Superior temporal gyrus (tissue), 1 donor: ENCODE measurements around the gene TOR1A.
"Not testable (repeated sequence)": the region's sequence is repeated elsewhere in the genome, so short reads cannot be mapped to it uniquely, and the experiment has no call there.

Experiments
- DNase-seq: peaks from one replicate; pipeline ENCODE4 v3.0.0-alpha.2; 2016; ENCODE audit errors: extremely low spot score

TOR1A gene

DNA sequence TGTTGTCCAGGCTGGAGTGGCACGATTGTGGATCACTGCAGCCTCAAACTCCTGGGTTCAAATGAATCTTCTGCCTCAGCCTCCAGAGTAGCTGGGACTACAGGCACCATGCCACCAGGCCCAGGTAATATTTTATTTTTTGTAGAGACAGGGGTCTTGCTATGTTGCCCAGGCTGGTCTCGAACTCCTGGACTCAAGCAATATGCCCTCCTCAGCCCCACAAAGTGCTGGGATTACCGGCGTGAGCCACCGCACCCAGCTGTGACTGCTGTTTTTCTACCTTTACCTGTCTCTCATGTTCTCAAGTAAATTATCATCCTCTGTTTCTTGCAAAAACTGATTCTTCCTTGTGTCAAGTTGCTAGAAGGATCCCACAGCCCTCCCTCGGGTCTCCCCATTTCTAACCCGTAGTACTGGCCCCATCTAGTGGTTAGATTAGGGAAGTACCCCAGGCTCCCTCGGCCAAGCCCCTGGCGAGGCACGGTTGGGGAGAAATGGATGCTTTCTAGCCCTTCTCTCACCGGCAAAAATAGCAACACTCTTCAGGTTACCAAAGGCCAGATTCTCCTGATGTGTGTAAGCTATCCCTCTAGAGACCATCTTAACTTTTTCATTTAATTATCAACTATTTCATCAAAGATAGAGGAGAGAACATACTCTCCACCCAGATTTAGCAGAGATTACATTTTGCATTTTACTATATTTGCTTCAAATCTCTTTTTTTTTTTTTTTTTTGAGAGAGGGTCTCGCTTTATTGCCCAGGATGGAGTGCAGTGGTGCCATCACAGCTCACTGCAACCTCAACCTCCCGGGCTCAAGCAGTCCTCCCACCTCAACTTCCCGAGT lies 40.2 kb downstream of the TOR1A start:
- DNase-seq = peak; percentile 87

DNA sequence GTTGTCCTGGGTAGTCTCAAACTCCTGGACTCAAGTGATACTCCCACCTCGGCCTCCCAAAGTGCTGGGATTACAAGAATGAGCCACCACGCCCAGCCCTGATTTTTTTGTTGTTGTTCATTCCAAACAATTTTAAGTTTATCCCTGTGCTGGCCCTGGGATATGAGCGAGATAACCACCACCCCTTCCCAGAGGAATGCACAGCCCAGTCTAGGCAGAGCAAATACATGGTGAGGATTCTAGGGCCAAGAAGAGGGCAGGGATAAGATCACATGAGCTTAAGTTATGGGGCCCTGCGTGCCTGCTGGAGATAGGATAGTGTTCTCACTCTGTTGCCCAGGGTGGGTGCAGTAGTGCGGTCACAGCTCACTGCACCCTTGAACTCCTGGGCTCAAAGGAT lies 42.0 kb downstream of the TOR1A start:
- DNase-seq = no peak

DNA sequence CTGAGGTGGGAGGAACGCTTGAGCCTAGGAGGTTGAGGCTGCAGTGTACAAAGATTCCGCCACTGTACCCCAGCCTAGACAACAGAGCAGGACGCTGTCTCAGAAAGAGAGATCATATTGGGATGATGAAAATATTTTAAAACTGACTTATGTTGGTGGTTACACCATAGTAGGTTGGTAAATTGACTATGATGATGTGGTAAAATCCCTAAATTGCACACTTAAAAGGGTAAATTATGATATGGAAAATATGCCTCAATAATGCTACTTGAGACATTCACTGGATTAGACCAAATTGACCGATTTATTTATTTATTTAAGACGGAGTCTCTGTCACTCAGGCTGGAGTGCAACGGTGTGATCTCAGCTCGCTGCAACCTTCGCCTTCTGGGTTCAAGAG lies 42.8 kb downstream of the TOR1A start:
- DNase-seq = no peak

DNA sequence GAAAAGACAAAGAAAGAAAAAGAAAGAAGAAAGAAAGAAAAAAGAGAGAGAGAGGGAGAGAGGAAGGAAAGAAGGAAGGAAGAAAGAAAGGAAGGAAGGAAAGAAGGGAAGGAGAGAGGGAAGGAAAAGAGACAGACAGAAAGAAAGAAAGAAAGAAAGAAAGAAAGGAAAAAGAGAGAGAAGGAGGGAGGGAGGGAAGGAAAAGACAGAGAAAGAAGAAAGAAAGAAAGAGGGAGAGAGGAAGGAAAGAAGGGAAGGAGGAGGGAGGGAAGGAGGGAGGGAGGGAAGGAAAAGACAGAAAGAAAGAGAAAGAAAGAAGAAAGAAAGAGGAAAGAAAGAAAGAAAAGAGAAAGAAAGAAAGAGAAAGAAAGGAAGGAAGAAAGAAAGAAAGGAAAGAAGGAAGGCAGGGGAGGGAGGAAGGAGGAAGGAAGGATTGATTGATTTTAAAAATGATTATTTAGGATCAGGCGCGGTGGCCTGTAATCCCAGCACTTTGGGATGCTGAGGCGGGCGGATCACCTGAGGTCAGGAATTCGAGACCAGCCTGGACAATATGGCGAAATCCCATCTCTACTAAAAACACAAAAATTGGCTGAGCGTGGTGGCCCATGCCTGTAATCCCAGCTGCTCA lies 44.3 kb downstream of the TOR1A start:
- DNase-seq = no peak

DNA sequence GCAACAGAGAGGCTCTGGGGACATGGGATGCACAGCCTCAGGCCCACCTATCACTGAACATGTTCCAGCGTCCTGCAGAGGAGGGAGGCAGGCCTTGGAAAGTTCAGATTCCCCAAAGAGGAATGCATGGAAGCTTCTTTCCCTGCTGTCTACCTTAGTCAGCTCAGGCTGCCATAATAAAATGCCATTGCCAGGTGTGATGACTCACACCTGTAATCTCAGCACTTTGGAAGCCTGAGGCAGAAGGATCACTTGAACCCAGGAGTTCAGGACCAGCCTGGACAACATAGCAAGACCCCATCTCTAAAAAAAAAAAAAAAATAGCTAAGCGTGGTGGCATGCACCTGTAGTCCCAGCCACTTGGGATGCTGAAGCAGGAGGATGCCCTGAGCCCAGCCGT lies 45.5 kb downstream of the TOR1A start:
- no peak for DNase-seq

DNA sequence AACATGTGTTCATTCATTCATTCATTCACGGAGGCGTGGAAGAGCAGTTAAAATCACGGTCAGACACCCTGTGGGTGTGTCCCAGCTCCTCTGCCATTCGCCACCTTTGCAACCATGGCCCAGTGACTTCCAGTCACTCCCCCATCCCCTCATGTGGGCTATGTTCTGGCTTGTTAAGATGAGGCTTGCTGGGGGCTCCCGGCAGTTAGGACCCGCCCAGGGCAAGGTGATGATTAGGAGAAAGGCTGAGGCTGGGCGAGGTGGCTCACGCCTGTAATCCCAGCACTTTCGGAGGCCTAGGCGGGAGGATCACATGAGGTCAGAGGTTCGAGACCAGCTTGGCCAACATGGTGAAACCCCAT lies 46.2 kb downstream of the TOR1A start:
- DNase-seq = no peak

DNA sequence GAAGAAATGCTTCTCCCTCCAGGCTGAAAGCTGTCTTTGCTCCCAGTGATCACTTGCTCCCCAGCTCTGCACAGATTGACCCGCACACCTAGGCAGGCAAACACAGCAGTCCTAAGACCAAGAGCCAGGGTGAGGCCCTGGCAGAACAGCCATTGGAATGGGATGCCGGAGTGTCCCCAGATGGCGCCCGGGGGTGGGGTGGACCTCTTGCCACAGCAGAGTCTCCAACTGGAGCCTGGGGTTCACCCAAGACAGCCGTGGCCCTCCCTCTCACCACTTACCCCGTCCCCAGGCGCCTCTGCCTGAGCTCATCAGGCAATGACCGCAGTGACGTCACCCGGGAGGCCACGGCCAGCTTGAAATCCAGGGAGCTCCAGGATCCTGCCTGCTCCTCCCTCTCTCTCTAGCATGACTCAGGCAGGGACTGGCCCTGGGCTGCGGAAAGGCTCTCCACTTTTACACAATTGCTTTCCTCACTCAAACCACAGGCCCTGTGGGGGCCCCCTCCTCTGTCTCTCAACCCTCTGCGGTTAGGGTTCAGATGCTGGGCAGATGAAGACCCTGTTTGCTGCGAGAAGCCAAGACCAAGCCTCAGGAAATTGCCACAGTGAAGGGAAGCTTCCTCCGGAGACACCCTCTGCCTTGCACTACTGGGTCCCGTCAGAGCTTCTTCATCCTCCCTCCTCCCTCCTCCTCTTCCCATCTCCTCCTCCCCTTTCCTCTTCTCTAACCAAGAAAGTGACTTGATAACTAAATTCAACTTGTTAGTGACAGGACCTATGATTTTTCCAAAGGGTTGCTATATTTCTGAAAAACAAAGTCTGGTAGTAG lies 46.8 kb downstream of the TOR1A start:
- DNase-seq = peak; percentile 27

DNA sequence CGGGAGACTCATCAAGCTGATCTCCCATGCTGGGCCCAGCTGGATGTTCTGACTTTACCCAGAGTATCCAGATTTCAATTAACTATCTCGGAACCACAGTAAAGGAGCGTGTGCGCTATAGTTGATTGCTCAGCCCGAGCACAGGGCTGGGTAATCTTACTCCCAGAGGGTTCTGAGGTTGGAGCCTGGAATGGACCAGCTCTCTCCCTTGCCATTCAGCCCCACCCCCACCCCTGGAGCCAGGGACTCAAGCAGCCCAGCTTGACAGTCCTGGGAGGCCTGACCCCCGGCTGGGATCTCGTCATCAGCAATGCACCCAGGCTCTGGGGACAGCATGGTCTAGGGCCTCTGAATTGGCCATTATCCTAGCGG lies 47.4 kb downstream of the TOR1A start:
- DNase-seq = no peak

DNA sequence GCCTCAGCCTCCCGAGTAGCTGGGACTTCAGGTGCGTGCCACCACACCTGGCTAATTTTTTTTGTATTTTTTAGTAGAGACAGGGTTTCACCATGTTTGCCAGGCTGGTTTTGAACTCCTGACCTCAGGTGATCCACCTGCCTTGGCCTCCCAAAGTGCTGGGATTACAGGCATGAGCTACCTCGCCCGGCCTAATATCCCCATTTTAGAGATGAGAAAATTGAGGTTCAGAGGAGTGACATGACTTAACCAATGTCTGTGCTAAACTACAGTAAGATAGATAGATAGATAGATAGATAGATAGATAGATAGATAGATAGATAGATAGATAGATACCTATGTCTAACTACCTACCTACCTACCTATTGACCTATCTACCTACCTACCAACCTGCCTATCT lies 47.8 kb downstream of the TOR1A start:
- DNase-seq = not testable (repeated sequence)

DNA sequence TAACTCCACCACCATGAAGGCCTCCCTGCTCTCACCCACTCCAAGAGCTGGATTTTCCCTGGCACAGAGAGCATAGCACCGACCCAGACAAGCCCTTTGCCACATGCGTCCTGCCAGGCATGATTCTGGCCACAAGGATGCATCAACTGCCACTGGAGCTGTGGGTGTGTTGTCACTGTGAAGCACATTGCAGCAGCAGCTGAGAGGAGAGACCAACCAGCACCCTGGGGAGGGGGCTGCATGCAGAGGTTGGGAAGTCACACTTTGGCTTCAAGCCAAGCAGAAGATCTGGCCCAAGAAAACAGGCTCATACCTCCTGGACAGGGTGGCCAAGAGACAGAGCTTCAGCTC lies 48.5 kb downstream of the TOR1A start:
- DNase-seq = no peak

DNA sequence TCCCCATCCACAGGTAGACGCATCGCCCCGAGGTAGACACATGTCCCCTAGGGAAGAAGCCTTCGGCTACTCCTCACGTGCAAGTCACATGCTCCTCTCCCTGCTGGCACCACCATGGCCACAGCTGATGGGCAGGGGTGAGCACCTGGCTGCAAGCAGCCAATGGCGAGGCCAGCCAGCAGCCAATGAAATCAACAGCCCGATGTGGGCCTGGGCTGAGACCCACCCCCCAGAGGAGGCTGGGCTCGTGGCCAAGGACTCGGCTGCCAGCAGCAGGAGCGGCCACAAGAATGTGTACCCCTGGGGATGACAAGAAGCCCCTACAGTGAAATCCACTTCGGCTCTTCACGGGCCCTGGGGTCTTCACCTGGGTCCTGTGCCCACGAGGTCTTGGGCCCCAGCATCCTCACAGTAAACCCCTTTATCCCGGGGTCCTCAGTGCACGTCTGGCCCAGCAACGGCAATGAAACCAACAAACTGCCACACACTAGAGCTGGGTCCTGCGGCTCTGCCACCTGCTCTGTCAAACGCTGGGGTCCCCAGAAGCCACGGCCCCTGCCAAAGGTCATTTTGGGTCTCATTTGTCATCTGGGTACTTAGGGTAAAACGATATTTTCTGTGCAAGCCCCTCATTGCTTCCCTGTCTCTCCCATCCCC lies 49.0 kb downstream of the TOR1A start:
- DNase-seq = no peak

DNA sequence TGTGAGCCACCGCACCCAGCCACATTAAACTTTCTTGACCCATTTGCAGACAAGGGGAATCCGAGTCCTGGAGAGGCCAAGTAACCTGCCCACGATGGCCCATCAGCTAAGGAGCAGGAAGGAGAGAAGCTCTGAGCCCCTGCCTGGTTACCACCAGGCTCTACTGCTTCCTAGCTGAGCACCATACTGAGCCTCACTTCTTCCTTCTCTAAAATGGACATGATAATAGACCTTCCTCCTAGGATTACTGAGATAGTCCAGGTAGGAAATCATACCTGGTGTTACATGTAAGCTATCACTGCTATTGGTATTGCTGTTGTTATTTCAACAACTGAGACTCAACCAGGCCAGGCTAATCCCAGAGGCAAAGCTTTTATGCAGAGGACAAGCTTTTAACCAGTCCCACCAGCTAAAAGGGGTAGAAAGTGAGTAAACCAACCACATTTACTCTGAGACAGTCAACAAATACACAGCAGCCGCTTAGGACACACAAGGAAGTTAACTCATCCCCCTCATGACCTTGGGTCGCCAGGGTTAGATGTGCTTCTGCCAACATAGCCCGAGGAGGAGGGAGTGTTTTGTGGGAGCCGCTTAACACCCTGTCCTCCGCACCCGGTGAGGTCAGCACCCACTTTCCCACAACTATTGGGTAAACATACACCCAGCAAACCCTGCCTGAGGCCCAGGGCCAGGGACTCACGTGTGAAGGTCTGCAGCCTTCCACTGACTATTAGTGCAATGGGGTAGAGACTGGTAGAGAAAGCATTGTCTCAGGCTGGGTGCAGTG lies 50.5 kb downstream of the TOR1A start:
- no peak for DNase-seq

DNA sequence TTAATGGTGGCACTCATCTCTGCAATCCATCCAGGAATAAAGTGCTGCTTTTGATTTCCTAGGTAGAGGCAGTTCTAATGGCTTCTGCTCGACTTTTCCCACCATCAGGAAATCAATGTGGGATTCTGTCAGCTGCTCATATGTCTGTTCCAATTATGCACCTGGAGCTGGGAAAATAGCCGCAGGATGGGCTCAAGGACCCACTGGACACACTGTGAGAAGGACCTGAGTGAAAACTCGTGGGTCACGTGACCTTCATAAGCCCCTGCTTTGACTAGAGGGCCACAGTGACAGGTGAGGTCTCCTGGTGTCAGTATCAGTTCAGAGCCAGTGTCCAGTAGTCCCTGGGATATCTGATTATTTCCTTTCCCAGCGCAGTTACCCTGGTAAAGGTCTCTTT lies 53.2 kb downstream of the TOR1A start:
- no peak for DNase-seq

DNA sequence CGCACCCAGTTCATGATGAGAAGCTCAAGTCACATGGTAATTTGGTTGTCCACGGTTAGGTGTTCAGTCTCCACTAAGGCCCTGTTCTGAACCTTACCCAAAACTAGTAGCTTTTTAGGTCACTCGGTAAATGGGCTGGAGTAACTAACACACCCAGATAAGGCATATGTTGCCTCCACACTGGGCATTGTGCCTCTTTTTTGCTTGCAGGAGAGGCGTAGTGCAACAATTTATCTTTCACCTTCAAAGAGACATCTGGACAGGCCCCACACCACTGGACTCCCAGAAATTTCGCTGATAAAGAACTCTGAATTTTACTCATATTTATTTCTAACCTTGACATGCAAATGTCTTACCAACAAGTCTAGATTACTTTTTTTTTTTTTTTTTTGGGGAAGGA lies 54.3 kb downstream of the TOR1A start:
- no peak for DNase-seq

DNA sequence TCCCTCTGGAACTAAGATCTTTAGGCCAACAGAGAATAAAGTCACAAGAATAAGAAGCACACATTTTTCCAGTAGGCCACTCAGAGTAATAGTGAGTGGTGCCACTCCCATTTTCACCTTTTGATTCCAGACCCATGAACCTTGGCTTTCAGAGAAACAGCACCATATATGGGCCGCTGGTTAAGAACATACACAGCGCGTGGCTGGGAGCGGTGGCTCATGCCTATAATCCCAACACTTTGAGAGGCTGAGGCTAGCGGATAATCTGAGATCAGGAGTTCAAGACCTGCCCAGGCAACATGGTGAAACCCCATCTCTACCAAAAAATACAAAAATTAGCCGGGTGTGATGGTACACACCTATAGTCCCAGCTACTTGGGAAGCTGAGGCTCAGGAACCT lies 55.5 kb downstream of the TOR1A start:
- DNase-seq = no peak

DNA sequence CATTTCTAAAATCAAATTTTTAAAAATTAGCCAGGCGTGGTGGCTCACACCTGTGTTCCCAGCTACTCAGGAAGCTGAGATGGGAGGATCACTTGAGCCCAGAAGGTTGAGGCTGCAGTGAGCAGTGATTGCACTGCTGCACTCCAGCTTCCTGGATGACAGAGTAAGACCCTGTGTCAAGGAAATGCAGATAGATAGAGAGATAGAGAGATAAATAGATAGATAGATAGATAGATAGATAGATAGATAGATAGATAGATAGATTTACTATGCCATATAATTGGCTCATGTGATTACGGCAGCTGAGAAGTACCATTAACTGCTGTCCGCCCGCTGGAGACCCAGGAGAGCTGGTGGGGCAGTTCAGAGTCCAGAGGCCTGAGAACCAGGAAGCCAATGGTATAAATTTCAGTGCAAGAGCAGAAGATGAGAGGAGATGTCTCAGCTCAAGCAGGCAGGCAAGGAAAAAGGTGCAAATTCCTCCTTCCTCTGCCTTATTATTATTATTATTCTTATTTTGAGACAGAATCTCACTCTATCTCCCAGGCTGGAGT lies 58.1 kb downstream of the TOR1A start:
- DNase-seq = no peak

DNA sequence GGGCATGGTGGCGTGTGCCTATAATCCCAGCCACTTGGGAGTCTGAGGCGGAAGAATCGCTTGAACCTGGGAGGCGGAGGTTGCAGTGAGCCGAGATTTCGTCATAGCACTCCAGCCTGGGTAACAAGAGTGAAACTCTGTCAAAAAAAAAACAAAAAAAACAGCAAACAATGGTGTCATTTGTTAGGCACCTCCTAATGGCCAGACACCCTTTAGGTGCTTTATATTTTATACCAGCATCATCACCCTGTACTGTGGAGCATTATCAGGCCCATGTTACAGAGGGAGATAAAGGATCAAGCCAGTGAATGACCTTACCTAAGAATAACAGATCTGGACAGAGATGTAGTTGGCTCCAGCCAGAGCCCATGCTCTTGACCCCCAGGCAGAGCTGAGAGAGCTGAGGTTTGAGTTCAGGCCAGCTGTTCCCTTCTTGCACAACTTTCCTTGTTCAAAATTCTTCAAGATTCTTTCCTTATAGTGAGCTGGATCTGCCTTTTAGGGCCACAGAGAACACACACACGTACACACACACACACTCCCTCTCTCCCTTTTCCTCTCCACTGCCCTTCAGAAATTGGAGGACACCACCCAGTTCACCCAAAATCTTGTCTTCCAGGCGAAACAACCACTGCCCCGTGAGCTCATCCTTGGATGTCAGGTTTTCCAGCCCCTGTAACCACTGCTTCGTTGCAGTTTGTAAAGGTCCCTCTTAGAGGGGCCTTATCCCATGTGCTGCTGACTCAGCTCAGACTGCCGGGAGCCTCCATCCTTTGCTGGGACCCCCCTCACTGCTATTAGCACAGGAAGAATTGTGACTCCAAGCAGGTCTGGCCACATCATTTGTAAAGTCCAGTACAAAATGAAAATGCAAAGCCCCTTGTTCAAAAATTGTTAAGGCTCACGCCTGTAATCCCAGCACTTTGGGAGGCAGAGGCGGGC lies 60.7 kb downstream of the TOR1A start:
- DNase-seq = no peak
